ENCODE results near the gene ERCC6.
A peak's percentile ranks its signal among the peaks of the same experiment; 100 is the strongest.

Gene ERCC6

DNA sequence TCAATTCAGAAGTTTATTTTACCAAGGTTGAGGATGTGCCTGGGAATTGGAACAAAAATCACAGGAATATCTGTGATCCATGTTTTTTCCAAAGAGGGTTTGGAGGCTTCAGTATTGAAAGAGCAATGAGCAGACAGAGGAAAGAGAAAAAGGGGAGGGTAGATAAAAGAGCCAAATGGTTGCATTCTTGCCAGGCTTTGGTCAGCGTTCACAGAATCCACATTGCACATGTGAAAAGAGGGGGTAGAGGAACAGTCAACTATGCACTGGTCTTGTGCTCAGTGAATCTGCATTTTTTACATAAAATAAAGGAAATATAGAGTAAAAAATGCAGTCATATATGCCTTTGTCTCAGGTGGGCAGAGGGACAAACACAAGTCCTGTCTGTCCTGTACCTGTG lies 20.6 kb upstream of the ERCC6 start:
- Mint-ChIP-seq H3K4me3 (no peak overlapping the region), H3K36me3 (no peaks in the 10 kb centered on the region), H3K9me3 (no peaks in the 10 kb centered on the region), H3K4me1 (no peaks in the 10 kb centered on the region), H3K27ac (no peak overlapping the region), H3K27me3 (peaks cover 7% of the 10 kb centered on the region)

DNA sequence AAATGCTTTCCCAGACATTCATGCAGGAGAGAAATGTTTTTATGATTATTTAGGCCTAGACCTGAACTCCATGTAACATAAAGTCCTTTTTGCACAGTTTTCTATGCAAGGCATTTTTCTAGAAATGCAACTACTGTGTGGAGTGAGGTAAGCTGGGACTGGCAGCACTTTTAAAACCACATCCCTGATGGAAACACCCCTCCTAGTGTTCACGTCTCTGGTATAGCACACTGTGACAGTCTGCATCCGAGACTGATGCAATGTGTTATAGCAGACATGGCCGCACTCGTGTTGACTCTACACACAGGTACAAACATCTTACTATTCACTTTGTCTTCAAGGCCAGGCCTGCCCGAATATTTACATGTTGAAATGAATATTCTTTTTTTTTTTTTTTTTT lies 19.3 kb upstream of the ERCC6 start:
- H3K36me3 Mint-ChIP-seq: no peaks in the 10 kb centered on the region
- H3K4me3 Mint-ChIP-seq: no peak overlapping the region
- peaks cover 8% of the 10 kb centered on the region for H3K27me3 Mint-ChIP-seq
- no peak overlapping the region for H3K27ac Mint-ChIP-seq
- H3K4me1 Mint-ChIP-seq: no peaks in the 10 kb centered on the region
- H3K9me3 Mint-ChIP-seq: no peaks in the 10 kb centered on the region

DNA sequence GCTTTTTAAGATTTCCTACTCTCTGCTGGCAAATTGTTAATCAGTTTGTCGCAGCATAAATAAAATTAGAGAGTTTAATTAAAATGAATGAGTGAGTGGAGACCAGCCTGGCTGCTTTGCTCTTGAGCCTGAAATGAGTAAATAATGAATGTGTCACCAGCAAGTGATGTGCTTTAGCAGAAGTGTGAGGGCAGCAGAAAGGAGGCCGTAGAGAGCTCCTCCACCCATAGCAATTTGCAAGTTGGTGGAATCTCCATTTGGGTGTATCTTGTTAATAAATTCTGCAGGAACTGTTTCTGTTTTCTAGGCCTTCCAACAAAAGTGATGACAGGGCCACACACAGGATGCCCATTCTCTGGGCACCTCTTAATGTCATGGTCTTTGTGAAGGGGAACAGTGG lies 18.8 kb upstream of the ERCC6 start:
- Mint-ChIP-seq H3K9me3 (no peaks in the 10 kb centered on the region), H3K36me3 (no peaks in the 10 kb centered on the region), H3K27me3 (peaks cover 6% of the 10 kb centered on the region), H3K4me3 (no peak overlapping the region), H3K27ac (no peak overlapping the region), H3K4me1 (no peaks in the 10 kb centered on the region)

DNA sequence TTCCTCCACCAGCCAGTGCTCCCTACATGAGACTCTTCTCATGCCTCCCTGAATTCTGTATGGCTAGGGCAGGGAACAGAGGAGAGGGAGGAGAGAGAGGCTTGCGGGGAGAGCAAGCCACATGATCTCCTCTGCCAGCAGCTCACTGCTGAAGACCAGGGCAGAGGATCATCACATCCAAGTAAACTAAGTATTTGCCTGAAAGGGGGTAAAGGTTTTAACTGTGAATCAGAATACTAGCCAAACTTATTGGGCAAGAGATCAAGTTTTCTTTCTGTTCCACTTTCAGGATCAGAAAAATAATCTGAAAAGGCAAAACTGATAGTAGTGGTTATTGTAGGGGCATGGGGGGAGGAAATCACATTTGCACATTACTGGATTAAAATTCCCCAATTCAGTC lies 17.8 kb upstream of the ERCC6 start:
- Mint-ChIP-seq H3K27me3 (peaks cover 6% of the 10 kb centered on the region), H3K4me1 (no peaks in the 10 kb centered on the region), H3K9me3 (no peaks in the 10 kb centered on the region), H3K4me3 (no peak overlapping the region), H3K27ac (no peak overlapping the region), H3K36me3 (no peaks in the 10 kb centered on the region)

DNA sequence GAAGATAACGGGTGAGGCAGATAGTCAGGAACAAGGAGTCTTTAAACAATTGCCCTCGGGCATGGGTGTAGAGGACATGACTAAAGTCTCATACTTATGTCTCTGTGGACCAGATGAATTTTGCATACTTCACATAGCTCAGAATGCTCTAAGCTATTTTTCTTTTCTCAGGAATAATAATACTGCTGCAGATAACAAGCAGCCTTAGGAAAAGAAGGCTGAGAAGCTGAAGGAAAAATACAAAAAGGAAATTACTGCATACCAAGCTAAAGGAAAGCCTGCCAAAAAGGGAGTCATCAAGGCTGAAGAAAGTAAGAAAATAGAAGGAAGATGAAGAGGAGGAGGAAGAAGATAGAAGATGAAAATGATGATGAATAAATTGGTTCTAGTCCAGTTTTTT lies 13.4 kb upstream of the ERCC6 start:
- no peaks in the 10 kb centered on the region for H3K9me3 Mint-ChIP-seq
- H3K27me3 Mint-ChIP-seq: peaks cover 3% of the 10 kb centered on the region
- H3K4me3 Mint-ChIP-seq: no peak overlapping the region
- no peaks in the 10 kb centered on the region for H3K36me3 Mint-ChIP-seq
- no peak overlapping the region for H3K27ac Mint-ChIP-seq
- no peaks in the 10 kb centered on the region for H3K4me1 Mint-ChIP-seq

DNA sequence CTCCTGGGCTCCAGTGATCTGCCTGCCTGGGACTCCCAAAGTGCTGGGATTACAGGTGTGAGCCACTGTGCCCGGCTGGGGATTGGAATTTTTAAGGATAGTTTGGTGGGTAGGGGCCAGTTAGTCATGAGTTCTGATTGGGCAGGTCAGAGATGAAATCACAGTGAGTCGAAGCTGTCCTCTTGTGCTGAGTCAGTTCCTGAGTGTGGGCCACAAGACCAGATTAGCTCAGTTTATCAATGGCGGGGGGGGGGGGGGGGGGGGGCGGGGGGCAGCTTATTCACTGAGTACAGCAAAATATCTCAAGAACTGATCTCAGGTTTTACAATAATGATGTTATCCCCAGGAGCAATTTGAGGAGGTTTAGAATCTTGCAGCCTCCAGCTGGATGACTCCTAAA lies 11.6 kb upstream of the ERCC6 start:
- Mint-ChIP-seq H3K4me3 (no peak overlapping the region), H3K27me3 (peaks cover 6% of the 10 kb centered on the region), H3K36me3 (peaks cover 2% of the 10 kb centered on the region), H3K9me3 (no peaks in the 10 kb centered on the region), H3K27ac (no peak overlapping the region), H3K4me1 (no peaks in the 10 kb centered on the region)

DNA sequence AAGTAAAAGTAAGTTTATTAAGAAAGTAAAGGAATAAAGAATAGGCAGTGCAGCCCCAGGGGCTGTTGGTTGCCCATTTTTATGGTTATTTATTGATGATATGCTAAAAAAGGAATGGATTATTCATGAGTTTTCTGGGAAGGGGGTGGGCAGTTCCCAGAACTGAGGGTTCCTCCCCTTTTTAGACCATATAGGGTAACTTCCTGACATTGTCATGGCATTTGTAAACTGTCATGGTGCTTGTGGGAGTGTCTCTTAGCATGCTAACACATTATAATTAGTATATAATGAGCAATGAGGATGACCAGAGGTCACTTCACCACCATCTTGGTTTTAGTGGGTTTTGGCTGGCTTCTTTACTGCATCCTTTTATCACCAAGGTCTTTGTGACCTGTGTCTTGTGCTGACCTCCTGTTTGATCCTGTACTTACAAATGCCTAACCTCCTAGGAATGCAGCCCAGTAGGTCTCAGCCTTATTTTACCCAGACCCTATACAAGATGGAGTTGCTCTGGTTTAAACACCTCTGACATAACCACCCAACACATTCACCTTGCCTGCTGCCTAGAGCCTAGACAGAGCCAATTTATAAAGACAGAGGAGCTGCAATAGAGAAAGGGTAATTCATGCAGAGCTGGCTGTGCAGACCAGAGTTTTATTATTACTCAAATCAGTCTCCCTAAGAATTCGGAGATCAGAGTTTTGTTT lies 10.9 kb upstream of the ERCC6 start:
- Mint-ChIP-seq H3K4me3 (no peak overlapping the region), H3K4me1 (no peaks in the 10 kb centered on the region), H3K9me3 (no peaks in the 10 kb centered on the region), H3K36me3 (peaks cover 2% of the 10 kb centered on the region), H3K27ac (no peak overlapping the region), H3K27me3 (peaks cover 6% of the 10 kb centered on the region)

DNA sequence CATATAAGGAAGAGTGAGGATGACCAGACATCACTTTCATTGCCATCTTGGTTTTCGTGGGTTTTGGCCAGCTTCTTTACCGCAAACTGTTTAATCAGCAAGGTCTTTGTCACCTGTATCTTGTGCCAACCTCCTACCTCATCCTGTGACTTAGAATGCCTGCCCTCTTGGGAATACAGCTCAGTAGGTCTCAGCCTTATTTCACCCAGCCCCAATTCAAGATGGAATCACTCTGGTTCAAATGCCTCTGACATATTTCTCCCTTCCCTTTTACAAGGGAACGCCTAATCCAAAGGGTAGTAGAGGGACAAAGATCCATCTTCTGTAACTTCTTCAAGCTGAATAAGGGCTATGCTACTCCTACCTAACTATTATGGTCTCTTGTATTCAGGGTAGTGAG lies 4.7 kb upstream of the ERCC6 start:
- peaks cover 2% of the 10 kb centered on the region for H3K36me3 Mint-ChIP-seq
- H3K4me1 Mint-ChIP-seq: peaks cover 12% of the 10 kb centered on the region
- no peak overlapping the region for H3K27ac Mint-ChIP-seq
- no peak overlapping the region for H3K4me3 Mint-ChIP-seq
- peaks cover 8% of the 10 kb centered on the region for H3K27me3 Mint-ChIP-seq
- no peaks in the 10 kb centered on the region for H3K9me3 Mint-ChIP-seq

DNA sequence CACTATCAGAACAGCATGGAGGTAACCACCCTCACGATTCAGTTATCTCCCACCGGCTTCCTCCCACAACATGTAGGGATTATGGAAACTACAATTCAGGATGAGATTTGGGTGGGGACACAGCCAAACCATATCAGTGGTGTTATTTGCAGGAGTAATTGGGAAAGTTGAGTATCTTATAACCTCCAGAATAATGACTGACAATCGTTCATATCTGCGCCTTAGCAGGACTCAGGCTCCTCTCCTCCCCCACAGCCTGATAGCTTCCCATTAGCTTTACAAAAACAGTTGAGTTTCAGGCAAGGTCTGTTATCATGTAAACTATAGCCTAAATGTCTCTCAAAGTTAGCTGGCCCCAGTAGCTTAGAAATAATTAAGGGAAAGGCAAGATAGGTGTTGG lies 3.4 kb upstream of the ERCC6 start:
- H3K9me3 Mint-ChIP-seq: no peaks in the 10 kb centered on the region
- H3K27me3 Mint-ChIP-seq: peaks cover 8% of the 10 kb centered on the region
- H3K27ac Mint-ChIP-seq: no peak overlapping the region
- peaks cover 2% of the 10 kb centered on the region for H3K36me3 Mint-ChIP-seq
- peaks cover 25% of the 10 kb centered on the region for H3K4me1 Mint-ChIP-seq
- no peak overlapping the region for H3K4me3 Mint-ChIP-seq

DNA sequence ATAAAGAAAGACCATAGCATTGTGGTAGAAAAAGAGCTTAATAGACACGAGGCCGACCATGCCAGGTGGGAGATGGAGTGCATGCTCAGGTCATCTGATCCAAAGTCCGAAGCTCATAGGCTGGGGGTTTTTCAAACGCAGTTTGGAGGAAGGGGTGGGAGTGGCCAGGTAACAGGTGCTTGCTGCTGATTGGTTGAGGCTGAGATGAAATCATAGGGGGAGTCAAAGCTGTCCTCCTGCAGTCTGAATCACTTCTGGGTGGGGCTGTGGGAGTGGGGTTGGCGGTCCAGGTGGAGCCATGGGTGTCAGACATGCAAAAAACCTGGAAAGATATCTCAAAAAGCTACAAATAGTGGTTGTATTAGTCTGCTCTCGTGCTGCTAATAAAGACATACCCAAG lies 2.8 kb upstream of the ERCC6 start:
- peaks cover 2% of the 10 kb centered on the region for H3K36me3 Mint-ChIP-seq
- no peaks in the 10 kb centered on the region for H3K9me3 Mint-ChIP-seq
- peaks cover 27% of the 10 kb centered on the region for H3K4me1 Mint-ChIP-seq
- peaks cover 8% of the 10 kb centered on the region for H3K27me3 Mint-ChIP-seq
- no peak overlapping the region for H3K27ac Mint-ChIP-seq
- H3K4me3 Mint-ChIP-seq: no peak overlapping the region

DNA sequence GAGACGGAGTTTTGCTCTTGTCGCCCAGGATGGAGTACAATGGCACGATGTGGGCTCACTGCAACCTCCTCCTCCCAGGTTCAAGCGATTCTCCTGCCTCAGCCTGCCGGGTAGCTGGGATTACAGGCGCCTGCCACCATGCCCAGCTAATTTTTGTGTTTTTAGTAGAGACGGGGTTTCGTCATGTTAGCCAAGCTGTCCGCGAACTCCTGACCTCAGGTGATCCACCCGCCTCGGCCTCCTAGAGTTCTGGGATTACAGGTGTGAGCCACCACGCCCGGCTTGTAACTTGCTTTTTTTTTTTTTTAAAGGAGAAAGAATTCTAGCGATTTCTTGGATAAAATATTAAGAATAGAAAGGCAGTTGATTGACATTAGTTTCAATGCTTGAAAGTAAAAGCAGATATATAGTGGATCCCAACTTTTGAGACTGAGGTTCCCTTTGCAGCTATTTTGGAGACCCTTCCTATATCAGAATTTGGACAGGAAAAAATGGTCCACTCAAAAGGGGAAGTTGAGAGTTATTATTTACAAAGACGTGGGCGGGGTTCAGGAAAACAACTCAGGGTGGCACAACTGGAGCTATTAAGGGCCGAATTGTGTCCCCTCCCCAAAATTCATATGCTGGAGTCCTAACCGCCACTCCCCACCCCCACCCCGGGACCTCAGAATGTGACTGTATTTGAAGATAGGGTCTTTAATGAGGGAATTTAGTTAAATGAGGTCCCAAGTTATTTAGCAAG lies 1.3 kb upstream of the ERCC6 start:
- Mint-ChIP-seq H3K4me1 (peaks cover 41% of the 10 kb centered on the region), H3K9me3 (no peaks in the 10 kb centered on the region), H3K4me3 (no peak overlapping the region), H3K27ac (no peak overlapping the region), H3K36me3 (no peaks in the 10 kb centered on the region), H3K27me3 (peaks cover 5% of the 10 kb centered on the region)

DNA sequence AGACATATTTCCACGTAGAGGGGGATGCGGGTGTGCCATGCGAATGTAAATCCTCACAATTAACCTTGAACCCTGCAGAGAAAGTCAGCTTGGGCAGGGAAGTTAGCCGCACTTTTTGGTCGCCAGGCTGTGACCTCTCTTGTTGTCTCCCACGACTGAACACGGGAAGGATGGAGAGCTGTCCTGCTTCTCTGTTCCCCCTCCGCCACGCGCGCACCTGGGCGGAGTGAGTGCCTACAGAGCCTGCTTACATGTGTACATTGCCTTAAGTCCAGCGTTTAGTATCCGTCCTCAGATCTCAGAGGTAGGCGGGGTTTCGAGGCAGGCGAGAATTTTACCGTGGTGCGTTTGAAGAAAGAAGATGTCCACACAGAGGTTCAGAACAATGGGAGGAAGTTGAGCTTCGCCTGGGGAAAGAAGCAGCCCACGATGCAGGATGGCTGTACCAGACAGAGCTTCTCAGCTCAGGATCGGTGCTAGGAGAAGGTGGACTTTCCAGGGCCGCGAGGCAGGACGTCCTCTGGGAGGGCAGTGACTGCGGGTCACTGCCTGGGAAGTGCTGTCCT lies 482 bp upstream of the ERCC6 start:
- Mint-ChIP-seq H3K27ac (peak overlapping the region; percentile 97), H3K4me3 (peak overlapping the region; percentile 98), H3K27me3 (peaks cover 5% of the 10 kb centered on the region), H3K36me3 (no peaks in the 10 kb centered on the region), H3K4me1 (peaks cover 49% of the 10 kb centered on the region), H3K9me3 (no peaks in the 10 kb centered on the region)

DNA sequence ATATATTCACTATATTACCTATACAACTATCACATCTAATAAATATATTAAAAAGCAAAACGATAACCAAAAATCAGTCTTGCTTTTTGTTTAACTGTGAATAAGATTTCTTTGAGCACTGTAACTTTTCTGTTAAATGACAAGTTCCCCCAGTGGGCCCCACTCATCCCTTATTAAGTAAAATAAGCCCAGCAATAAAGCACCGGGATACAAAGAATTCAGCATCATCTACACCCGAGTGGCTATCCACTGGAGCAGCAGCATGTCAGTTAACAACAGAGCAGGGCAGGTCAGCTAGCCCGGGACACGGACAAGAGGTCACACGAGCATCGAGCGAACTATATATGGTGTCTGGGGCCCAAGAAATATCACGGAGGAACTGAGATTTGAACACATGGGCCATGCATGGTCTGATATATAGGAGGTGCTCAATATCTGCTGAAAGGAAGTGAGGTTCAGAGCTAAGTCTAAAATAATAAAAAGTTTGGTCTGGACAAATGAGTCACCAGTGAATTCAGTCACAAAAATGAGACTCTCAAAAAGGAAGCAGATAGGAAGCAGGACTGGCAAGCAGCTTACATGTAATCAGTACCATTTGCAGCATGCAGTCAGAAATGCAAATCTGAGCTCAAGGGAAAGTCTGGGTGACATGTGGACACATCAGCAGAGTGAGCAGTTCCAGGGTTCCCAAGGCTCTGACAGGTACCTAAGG lies 4.1 kb downstream of the ERCC6 start:
- H3K27ac Mint-ChIP-seq: peak overlapping the region; percentile 56
- peak overlapping the region; percentile 45 for H3K4me3 Mint-ChIP-seq
- H3K4me1 Mint-ChIP-seq: peaks cover 66% of the 10 kb centered on the region

DNA sequence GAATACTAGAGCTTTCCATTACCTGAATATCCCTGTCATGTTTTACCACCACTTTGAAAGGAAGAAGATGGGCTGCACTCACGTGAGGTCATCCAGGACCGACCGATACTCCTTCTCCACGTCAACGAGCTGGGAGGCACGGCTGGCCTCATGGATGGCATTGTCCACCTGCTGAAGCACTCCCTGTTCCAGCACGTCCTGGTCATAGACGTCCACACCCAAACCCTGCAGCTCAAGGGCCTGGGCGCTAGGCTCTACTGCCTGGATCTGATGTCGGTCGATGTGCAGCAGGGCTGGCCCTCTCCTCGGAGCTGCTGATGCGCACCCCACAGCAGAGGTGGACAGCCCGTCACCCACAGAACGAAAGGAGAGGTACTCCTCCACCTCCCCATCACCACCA lies 6.5 kb downstream of the ERCC6 start:
- Mint-ChIP-seq H3K4me1 (peaks cover 45% of the 10 kb centered on the region), H3K9me3 (no peaks in the 10 kb centered on the region), H3K36me3 (peaks cover 12% of the 10 kb centered on the region), H3K27me3 (no peaks in the 10 kb centered on the region), H3K27ac (no peak overlapping the region), H3K4me3 (no peak overlapping the region)

More for the DNA sequence above, 4.1 kb downstream of the ERCC6 start:
- H3K9me3 Mint-ChIP-seq: no peaks in the 10 kb centered on the region
- H3K27me3 Mint-ChIP-seq: no peaks in the 10 kb centered on the region
- peaks cover 3% of the 10 kb centered on the region for H3K36me3 Mint-ChIP-seq

DNA sequence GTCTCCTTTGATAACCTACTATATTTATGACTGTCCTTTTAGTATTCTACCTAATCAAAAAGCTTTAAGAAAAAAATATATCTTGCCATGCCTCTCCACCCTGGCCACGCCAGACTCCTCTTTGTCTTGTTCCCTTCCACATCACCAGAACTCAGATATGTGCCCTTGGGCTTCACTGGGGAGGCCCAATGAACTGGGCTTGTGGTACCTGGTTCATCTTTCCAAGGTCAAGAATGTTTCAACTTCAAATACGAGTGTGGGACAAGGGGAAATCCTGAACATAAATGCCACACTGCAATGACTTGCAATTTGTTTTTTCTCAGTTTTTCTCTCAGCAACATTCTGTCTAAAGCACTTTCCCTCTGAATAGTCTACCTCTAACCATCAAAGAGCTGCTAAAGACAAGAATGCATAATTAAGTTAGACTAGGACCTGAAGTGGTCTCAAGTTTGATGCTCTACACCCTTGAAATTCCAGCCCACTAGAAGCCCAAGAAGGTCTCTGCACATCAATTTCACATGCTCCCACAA lies 9.9 kb downstream of the ERCC6 start:
- Mint-ChIP-seq H3K9me3 (no peaks in the 10 kb centered on the region), H3K27ac (no peak overlapping the region), H3K27me3 (no peaks in the 10 kb centered on the region), H3K4me3 (no peak overlapping the region), H3K4me1 (peaks cover 17% of the 10 kb centered on the region), H3K36me3 (peaks cover 25% of the 10 kb centered on the region)

DNA sequence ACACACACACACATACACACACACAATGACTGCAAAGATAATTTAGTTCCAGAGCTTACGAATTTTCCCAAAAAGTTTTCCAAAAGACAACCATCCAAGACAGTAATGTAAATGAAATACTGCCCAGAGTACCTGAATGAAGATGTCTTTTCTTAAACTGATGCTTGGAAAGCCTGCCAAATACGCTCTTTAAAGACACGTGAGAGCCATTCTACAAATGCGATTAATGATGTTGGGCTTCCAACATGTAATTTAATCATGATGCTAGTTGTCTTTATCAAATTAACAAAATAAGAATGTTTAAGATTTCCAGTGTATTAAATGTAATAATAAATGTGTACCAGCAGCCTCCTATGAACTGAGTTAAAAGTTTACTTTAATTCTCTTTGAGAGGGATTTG lies 11.1 kb downstream of the ERCC6 start:
- no peak overlapping the region for H3K4me3 Mint-ChIP-seq
- H3K27ac Mint-ChIP-seq: no peak overlapping the region
- H3K27me3 Mint-ChIP-seq: no peaks in the 10 kb centered on the region
- H3K9me3 Mint-ChIP-seq: no peaks in the 10 kb centered on the region
- H3K36me3 Mint-ChIP-seq: peaks cover 27% of the 10 kb centered on the region
- H3K4me1 Mint-ChIP-seq: peaks cover 19% of the 10 kb centered on the region

Data from activated naive CD4-positive, alpha-beta T cell treated with anti-CD3 and anti-CD28 coated beads, Interleukin-2, amount 50 U/mL, for 24 hours (primary cell).